Measurements from ENCODE around the gene KCNJ6.

DNA sequence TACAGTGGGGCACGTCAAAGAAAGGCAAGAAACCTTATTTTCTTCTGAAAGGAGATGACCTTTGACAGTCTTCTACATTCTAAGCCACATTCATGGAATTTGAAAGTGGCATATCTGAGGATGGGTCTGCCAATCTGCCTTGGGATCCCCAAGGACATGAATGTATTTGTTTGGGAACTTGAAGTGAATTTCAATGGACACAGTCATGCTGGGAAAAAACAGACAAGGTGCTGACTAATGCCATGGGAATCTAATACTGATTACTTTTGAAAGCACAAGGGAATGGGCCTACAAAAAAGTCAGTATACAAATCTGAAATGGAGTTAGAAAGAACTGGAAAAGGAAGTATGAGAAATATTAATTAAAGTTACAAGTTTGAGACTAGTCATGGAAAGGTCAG, 128.8 kb downstream of the KCNJ6 start:
- no peak for TF ChIP-seq EZH2 (IDR thresholded peaks at IDR 0.05; ENCODE audit: borderline replicate concordance, low read depth, low read length, poor library complexity, severe bottlenecking)
- TF ChIP-seq, protein P1, sequence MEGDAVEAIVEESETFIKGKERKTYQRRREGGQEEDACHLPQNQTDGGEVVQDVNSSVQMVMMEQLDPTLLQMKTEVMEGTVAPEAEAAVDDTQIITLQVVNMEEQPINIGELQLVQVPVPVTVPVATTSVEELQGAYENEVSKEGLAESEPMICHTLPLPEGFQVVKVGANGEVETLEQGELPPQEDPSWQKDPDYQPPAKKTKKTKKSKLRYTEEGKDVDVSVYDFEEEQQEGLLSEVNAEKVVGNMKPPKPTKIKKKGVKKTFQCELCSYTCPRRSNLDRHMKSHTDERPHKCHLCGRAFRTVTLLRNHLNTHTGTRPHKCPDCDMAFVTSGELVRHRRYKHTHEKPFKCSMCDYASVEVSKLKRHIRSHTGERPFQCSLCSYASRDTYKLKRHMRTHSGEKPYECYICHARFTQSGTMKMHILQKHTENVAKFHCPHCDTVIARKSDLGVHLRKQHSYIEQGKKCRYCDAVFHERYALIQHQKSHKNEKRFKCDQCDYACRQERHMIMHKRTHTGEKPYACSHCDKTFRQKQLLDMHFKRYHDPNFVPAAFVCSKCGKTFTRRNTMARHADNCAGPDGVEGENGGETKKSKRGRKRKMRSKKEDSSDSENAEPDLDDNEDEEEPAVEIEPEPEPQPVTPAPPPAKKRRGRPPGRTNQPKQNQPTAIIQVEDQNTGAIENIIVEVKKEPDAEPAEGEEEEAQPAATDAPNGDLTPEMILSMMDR (conservative IDR thresholded peaks at IDR 0.05; ENCODE audit: low read depth, low read length): no peak

All from A673 (cell line).